ENCODE results near the gene TBCEL. TPM values are rescaled to one million over a fixed set of nuclear protein-coding genes. Genes with fewer than 3 reads are reported as not detected.

TBCEL gene
- total RNA-seq, 1 experiment from 2014 or later = 23.6 TPM

GRCh38 chr11:121108413-121108812, 84.5 kb downstream of the TBCEL start:
- TF ChIP-seq CTCF (IDR thresholded peaks at IDR 0.05; ENCODE audit: insufficient read depth in 1 of 2, low read depth in 1 of 2, low read length in 1 of 2, severe bottlenecking in 1 of 2, unreplicated experiment in 1 of 2) = no peak
- no peaks in the 10 kb centered on the region for H3K4me1 Mint-ChIP-seq (ENCODE audit: low read depth, unreplicated experiment)
- no peaks in the 10 kb centered on the region; the same call in 1 of the 2 replicates for H3K27me3 ChIP-seq (replicated peaks; ENCODE audit: control insufficient read depth, insufficient read depth, low read length)
- no peaks in the 10 kb centered on the region for H3K9me3 Mint-ChIP-seq (ENCODE audit: unreplicated experiment)
- H3K36me3 ChIP-seq (ENCODE audit: control insufficient read depth, insufficient read depth, low read length) = no peaks in the 10 kb centered on the region
- peaks cover 9% of the 10 kb centered on the region for H3K27me3 Mint-ChIP-seq (ENCODE audit: insufficient read depth, unreplicated experiment)
- DNase-seq = no peak
- intact Hi-C loops (cut with micrococcal nuclease; ENCODE audit: unreplicated experiment) = no loop called here
- H3K4me3 Mint-ChIP-seq (ENCODE audit: unreplicated experiment) = no peak overlapping the region
- ChIA-PET POLR2A (no interaction called here), CTCF (no interaction called here)
- H3K4me1 ChIP-seq = no peaks in the 10 kb centered on the region
- no peak overlapping the region for H3K27ac Mint-ChIP-seq (ENCODE audit: unreplicated experiment)
- BruUV-seq (replicated peaks) = no TSS peak
- H3K4me3 ChIP-seq (ENCODE audit: low read depth, low read length) = no peak overlapping the region
- no peaks in the 10 kb centered on the region for H3K9me3 ChIP-seq
- no peaks in the 10 kb centered on the region for H3K36me3 Mint-ChIP-seq (ENCODE audit: insufficient read depth, unreplicated experiment)

GRCh38 chr11:121109471-121109870, 85.6 kb downstream of the TBCEL start:
- Histone ChIP-seq H3K4me3 (ENCODE audit: low read depth, low read length) (no peak overlapping the region), H3K9me3 (no peaks in the 10 kb centered on the region), H3K36me3 (ENCODE audit: control insufficient read depth, insufficient read depth, low read length) (no peaks in the 10 kb centered on the region), H3K27me3 (replicated peaks; ENCODE audit: control insufficient read depth, insufficient read depth, low read length) (no peaks in the 10 kb centered on the region; the same call in 1 of the 2 replicates), H3K4me1 (no peaks in the 10 kb centered on the region)
- ChIA-PET CTCF (no interaction called here), POLR2A (no interaction called here)
- H3K27ac Mint-ChIP-seq (ENCODE audit: unreplicated experiment) = no peak overlapping the region
- no peaks in the 10 kb centered on the region for H3K9me3 Mint-ChIP-seq (ENCODE audit: unreplicated experiment)
- H3K4me1 Mint-ChIP-seq (ENCODE audit: low read depth, unreplicated experiment) = no peaks in the 10 kb centered on the region
- H3K36me3 Mint-ChIP-seq (ENCODE audit: insufficient read depth, unreplicated experiment) = no peaks in the 10 kb centered on the region
- no peak for TF ChIP-seq CTCF (IDR thresholded peaks at IDR 0.05; ENCODE audit: insufficient read depth in 1 of 2, low read depth in 1 of 2, low read length in 1 of 2, severe bottlenecking in 1 of 2, unreplicated experiment in 1 of 2)
- H3K4me3 Mint-ChIP-seq (ENCODE audit: unreplicated experiment) = no peak overlapping the region
- intact Hi-C loops (cut with micrococcal nuclease; ENCODE audit: unreplicated experiment) = no loop called here
- peaks cover 9% of the 10 kb centered on the region for H3K27me3 Mint-ChIP-seq (ENCODE audit: insufficient read depth, unreplicated experiment)
- no peak for DNase-seq
- no TSS peak for BruUV-seq (replicated peaks)

GRCh38 chr11:121109916-121110586, 86.1 kb downstream of the TBCEL start:
- H3K9me3 ChIP-seq = no peaks in the 10 kb centered on the region
- CTCF ChIA-PET = no interaction called here
- POLR2A ChIA-PET = no interaction called here
- Mint-ChIP-seq H3K4me3 (ENCODE audit: unreplicated experiment) (no peak overlapping the region), H3K4me1 (ENCODE audit: low read depth, unreplicated experiment) (no peaks in the 10 kb centered on the region), H3K36me3 (ENCODE audit: insufficient read depth, unreplicated experiment) (no peaks in the 10 kb centered on the region), H3K27ac (ENCODE audit: unreplicated experiment) (no peak overlapping the region), H3K27me3 (ENCODE audit: insufficient read depth, unreplicated experiment) (peaks cover 9% of the 10 kb centered on the region), H3K9me3 (ENCODE audit: unreplicated experiment) (no peaks in the 10 kb centered on the region)
- H3K27me3 ChIP-seq (replicated peaks; ENCODE audit: control insufficient read depth, insufficient read depth, low read length) = no peaks in the 10 kb centered on the region; the same call in 1 of the 2 replicates
- H3K36me3 ChIP-seq (ENCODE audit: control insufficient read depth, insufficient read depth, low read length) = no peaks in the 10 kb centered on the region
- no peak for TF ChIP-seq CTCF (IDR thresholded peaks at IDR 0.05; ENCODE audit: insufficient read depth in 1 of 2, low read depth in 1 of 2, low read length in 1 of 2, severe bottlenecking in 1 of 2, unreplicated experiment in 1 of 2)
- DNase-seq = no peak
- no TSS peak for BruUV-seq (replicated peaks)
- intact Hi-C loops (cut with micrococcal nuclease; ENCODE audit: unreplicated experiment) = no loop called here
- no peak overlapping the region for H3K4me3 ChIP-seq (ENCODE audit: low read depth, low read length)
- H3K4me1 ChIP-seq = no peaks in the 10 kb centered on the region

All from Caco-2 (cell line).